ENCODE results near the gene PDE4D. TPM values are rescaled to one million over a fixed set of nuclear protein-coding genes. Genes with fewer than 3 reads are reported as not detected.

Gene PDE4D
- total RNA-seq, 1 experiment from 2014 or later: 3.6 TPM

DNA sequence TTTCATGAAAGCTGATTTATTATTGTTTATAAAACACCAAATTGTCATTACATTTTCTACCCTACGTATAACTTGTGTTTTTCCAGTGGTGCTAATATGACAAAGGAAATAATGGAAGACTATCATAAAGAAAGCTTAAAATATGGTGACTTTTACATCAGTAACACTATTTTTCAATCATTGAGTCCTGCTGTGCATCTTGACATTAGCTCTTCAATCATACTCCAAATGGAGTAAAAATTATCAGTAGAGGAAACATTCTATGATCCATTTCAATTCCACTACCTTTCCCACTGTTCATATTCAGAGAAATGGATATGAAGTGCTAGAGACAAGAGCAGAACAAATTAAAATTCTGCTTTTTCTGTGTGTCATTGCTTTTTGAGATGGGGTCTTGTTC is 774.0 kb downstream of the PDE4D start:
- TF ChIP-seq EZH2phosphoT487 (IDR thresholded peaks at IDR 0.05; ENCODE audit: borderline replicate concordance, low read length): no peak
- TF ChIP-seq, protein P1, sequence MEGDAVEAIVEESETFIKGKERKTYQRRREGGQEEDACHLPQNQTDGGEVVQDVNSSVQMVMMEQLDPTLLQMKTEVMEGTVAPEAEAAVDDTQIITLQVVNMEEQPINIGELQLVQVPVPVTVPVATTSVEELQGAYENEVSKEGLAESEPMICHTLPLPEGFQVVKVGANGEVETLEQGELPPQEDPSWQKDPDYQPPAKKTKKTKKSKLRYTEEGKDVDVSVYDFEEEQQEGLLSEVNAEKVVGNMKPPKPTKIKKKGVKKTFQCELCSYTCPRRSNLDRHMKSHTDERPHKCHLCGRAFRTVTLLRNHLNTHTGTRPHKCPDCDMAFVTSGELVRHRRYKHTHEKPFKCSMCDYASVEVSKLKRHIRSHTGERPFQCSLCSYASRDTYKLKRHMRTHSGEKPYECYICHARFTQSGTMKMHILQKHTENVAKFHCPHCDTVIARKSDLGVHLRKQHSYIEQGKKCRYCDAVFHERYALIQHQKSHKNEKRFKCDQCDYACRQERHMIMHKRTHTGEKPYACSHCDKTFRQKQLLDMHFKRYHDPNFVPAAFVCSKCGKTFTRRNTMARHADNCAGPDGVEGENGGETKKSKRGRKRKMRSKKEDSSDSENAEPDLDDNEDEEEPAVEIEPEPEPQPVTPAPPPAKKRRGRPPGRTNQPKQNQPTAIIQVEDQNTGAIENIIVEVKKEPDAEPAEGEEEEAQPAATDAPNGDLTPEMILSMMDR (conservative IDR thresholded peaks at IDR 0.05; ENCODE audit: low read depth, low read length): no peak
- no peak for TF ChIP-seq EZH2 (IDR thresholded peaks at IDR 0.05; ENCODE audit: low read length, unreplicated experiment)
- Histone ChIP-seq H3K9ac (ENCODE audit: low read length) (no peak overlapping the region), H3K9me3 (ENCODE audit: low read length) (no peaks in the 10 kb centered on the region), H3K4me3 (ENCODE audit: low read length) (no peak overlapping the region), H3K79me2 (ENCODE audit: low read length) (no peaks in the 10 kb centered on the region), H2AFZ (ENCODE audit: low read length) (no peak overlapping the region), H3K27ac (ENCODE audit: low read length) (no peak overlapping the region), H3K36me3 (ENCODE audit: low read depth, low read length) (no peaks in the 10 kb centered on the region), H3K9me2 (replicated peaks; ENCODE audit: low read length) (no peaks in the 10 kb centered on the region), H3F3A (ENCODE audit: low read length, unreplicated experiment) (no peaks in the 10 kb centered on the region), H3K4me2 (ENCODE audit: low read length) (no peak overlapping the region), H3K27me3 (ENCODE audit: low read length) (no peaks in the 10 kb centered on the region), H4K20me1 (ENCODE audit: low read length) (no peaks in the 10 kb centered on the region), H3K4me1 (ENCODE audit: insufficient read depth, low read length) (no peaks in the 10 kb centered on the region)
- ATAC-seq (no peak), DNase-seq (no peak)
- POLR2A ChIA-PET (ENCODE audit: unreplicated experiment): no interaction called here
- intact Hi-C loops (cut with micrococcal nuclease): no loop called here
- BruUV-seq (replicated peaks): no TSS peak
- CTCF ChIA-PET: no interaction called here

DNA sequence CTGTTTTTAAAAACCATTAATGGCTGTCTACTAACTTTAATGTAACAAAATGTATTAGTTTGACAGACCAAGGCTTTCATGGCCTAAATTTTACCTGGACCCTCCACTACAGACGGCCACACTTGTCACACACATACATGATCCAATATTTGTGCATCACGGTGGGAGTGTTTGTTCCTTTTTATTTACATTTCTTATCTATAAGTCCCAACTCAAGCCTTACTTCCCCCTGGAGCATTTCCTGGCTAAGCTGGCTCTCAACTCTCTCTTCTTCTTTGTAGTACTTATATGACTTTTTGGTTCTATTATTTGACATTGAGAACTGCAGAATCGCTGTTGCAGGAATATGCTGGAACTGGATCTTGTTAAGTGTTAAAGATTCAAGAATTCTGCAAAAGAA is 776.2 kb downstream of the PDE4D start:
- CTCF ChIA-PET: interaction anchor here (0.7 kb wide), 1 partner anchor 89 kb away, joined by 3 read pairs; no protein-coding TSS in a partner anchor

DNA sequence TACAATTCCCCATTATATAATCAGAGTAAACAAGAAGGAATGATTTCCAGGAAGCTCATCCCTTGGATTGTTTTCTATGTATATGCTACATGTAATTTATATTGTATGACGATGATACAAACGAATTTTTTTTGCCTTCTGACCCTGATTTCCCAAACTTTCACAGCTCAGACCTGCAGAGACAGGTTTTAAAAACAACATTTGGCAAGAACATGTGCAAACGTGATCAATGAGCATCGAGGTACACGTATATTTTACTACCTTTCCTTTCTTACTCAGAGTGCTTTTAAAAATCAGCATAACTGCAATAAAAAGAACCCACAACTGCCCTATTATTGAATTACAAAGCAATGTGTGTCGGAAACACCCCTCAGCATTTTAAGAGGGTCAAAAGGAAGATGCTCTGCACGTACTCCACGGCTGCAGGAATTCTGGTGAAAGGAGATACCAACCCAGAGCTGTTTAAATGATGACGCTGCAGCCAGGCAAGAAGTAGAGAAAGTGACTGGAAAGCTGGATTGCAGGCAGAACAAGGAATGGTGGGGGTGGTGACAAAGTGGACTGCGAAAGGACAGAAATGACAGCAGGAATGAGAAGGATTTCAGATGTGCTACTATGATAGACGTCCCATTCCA is 777.2 kb downstream of the PDE4D start:
- Histone ChIP-seq H3K9me2 (replicated peaks; ENCODE audit: low read length) (no peaks in the 10 kb centered on the region), H4K20me1 (ENCODE audit: low read length) (no peaks in the 10 kb centered on the region), H3K9me3 (ENCODE audit: low read length) (no peaks in the 10 kb centered on the region), H3K27ac (ENCODE audit: low read length) (no peak overlapping the region), H3K9ac (ENCODE audit: low read length) (no peak overlapping the region), H3K36me3 (ENCODE audit: low read depth, low read length) (no peaks in the 10 kb centered on the region), H3K4me1 (ENCODE audit: insufficient read depth, low read length) (no peaks in the 10 kb centered on the region), H2AFZ (ENCODE audit: low read length) (no peak overlapping the region), H3K4me2 (ENCODE audit: low read length) (no peak overlapping the region), H3K79me2 (ENCODE audit: low read length) (no peaks in the 10 kb centered on the region), H3K4me3 (ENCODE audit: low read length) (no peak overlapping the region), H3K27me3 (ENCODE audit: low read length) (no peaks in the 10 kb centered on the region), H3F3A (ENCODE audit: low read length, unreplicated experiment) (no peaks in the 10 kb centered on the region)
- intact Hi-C loops (cut with micrococcal nuclease): no loop called here
- POLR2A ChIA-PET (ENCODE audit: unreplicated experiment): no interaction called here
- BruUV-seq (replicated peaks): no TSS peak
- TF ChIP-seq EZH2 (IDR thresholded peaks at IDR 0.05; ENCODE audit: low read length, unreplicated experiment): no peak
- TF ChIP-seq, protein P1 (conservative IDR thresholded peaks at IDR 0.05; ENCODE audit: low read depth, low read length): no peak
- TF ChIP-seq EZH2phosphoT487 (IDR thresholded peaks at IDR 0.05; ENCODE audit: borderline replicate concordance, low read length): no peak
- CTCF ChIA-PET: no interaction called here
- ATAC-seq (no peak), DNase-seq (no peak)

More for the DNA sequence above, 776.2 kb downstream of the PDE4D start:
- H2AFZ ChIP-seq (ENCODE audit: low read length): no peak overlapping the region
- no peak overlapping the region for H3K27ac ChIP-seq (ENCODE audit: low read length)
- intact Hi-C loops (cut with micrococcal nuclease): no loop called here
- no peaks in the 10 kb centered on the region for H3K9me3 ChIP-seq (ENCODE audit: low read length)
- POLR2A ChIA-PET (ENCODE audit: unreplicated experiment): no interaction called here
- no peaks in the 10 kb centered on the region for H3K36me3 ChIP-seq (ENCODE audit: low read depth, low read length)
- no peak for ATAC-seq
- TF ChIP-seq EZH2phosphoT487 (IDR thresholded peaks at IDR 0.05; ENCODE audit: borderline replicate concordance, low read length): no peak
- no peak for TF ChIP-seq EZH2 (IDR thresholded peaks at IDR 0.05; ENCODE audit: low read length, unreplicated experiment)
- TF ChIP-seq, protein P1 (conservative IDR thresholded peaks at IDR 0.05; ENCODE audit: low read depth, low read length): no peak
- H3K4me2 ChIP-seq (ENCODE audit: low read length): no peak overlapping the region
- DNase-seq: no peak
- no peak overlapping the region for H3K4me3 ChIP-seq (ENCODE audit: low read length)
- no peaks in the 10 kb centered on the region for H3K9me2 ChIP-seq (replicated peaks; ENCODE audit: low read length)
- BruUV-seq (replicated peaks): no TSS peak
- H4K20me1 ChIP-seq (ENCODE audit: low read length): no peaks in the 10 kb centered on the region
- no peaks in the 10 kb centered on the region for H3F3A ChIP-seq (ENCODE audit: low read length, unreplicated experiment)
- H3K79me2 ChIP-seq (ENCODE audit: low read length): no peaks in the 10 kb centered on the region
- no peaks in the 10 kb centered on the region for H3K4me1 ChIP-seq (ENCODE audit: insufficient read depth, low read length)
- no peak overlapping the region for H3K9ac ChIP-seq (ENCODE audit: low read length)
- H3K27me3 ChIP-seq (ENCODE audit: low read length): no peaks in the 10 kb centered on the region
